ENCODE data around the gene TP53TG3D.
"Not testable (repeated sequence)": the region's sequence is repeated elsewhere in the genome, so short reads cannot be mapped to it uniquely, and the experiment has no call there.

DNA sequence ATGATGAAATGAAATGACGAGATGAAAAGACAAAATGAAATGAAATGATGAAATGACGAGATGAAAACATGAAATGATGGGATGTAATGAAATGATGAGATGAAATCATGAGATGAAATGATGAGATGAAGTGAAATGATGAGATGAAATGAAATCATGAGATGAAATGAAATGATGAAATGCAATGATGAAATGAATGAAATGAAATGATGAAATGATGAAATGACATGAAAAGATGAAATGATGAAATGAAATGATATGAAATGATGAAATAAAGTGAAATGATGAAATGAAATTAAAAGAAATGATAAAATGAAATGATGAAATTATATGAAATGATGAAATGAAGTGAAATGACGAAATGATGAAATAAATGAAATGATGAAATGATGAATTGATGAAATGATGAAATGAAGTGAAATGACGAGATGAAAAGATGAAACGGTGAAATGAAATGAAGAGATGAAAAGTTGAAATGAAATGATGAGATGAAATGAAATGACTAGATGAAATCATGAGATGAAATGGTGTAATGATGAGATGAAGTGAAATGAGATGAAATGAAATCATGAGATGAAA, 30.9 kb downstream of the TP53TG3D start:
- TF ChIP-seq, protein P1, sequence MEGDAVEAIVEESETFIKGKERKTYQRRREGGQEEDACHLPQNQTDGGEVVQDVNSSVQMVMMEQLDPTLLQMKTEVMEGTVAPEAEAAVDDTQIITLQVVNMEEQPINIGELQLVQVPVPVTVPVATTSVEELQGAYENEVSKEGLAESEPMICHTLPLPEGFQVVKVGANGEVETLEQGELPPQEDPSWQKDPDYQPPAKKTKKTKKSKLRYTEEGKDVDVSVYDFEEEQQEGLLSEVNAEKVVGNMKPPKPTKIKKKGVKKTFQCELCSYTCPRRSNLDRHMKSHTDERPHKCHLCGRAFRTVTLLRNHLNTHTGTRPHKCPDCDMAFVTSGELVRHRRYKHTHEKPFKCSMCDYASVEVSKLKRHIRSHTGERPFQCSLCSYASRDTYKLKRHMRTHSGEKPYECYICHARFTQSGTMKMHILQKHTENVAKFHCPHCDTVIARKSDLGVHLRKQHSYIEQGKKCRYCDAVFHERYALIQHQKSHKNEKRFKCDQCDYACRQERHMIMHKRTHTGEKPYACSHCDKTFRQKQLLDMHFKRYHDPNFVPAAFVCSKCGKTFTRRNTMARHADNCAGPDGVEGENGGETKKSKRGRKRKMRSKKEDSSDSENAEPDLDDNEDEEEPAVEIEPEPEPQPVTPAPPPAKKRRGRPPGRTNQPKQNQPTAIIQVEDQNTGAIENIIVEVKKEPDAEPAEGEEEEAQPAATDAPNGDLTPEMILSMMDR (IDR thresholded peaks at IDR 0.05; ENCODE audit: low read depth, low read length, missing input control) = not testable (repeated sequence)
- not testable (repeated sequence) for TF ChIP-seq GABPA (IDR thresholded peaks at IDR 0.05 in 1 of 2, conservative IDR thresholded peaks at IDR 0.05 in 1 of 2); REST (IDR thresholded peaks at IDR 0.05); JUND (IDR thresholded peaks at IDR 0.05); MAX (IDR thresholded peaks at IDR 0.05); SP1 (IDR thresholded peaks at IDR 0.05); TAF1 (conservative IDR thresholded peaks at IDR 0.05); EGR1 (IDR thresholded peaks at IDR 0.05; ENCODE audit: low read depth in 2 of 2); RAD21 (IDR thresholded peaks at IDR 0.05)

Data from liver (tissue), 3 donors.